Esophagus muscularis mucosa (tissue), 4 donors: Measurements from ENCODE around the gene RADIL.

Experiments
- CTCF ChIP-seq, 3 experiments: fragments of 200-600 bp in 2 of 3; fragments of 450-650 bp in 1 of 3; sonication (generic) in 2 of 3; IDR thresholded peaks; one replicate each; pipeline ENCODE4 v1.5.1; 2017 to 2019; ENCODE audit warnings: antibody characterized with exemption in 3 of 3, mild to moderate bottlenecking in 2 of 3, moderate library complexity in 1 of 3
- EP300 ChIP-seq: sonication (generic); formaldehyde crosslinking; IDR thresholded peaks from one replicate; pipeline ENCODE4 v1.6.1; 2017; ENCODE audit warnings: antibody characterized with exemption
- POLR2A ChIP-seq: fragments of 450-650 bp; IDR thresholded peaks from one replicate; pipeline ENCODE4 v1.6.1; 2017; ENCODE audit warnings: antibody characterized with exemption, moderate library complexity, mild to moderate bottlenecking, low read depth
- POLR2AphosphoS5 ChIP-seq, 2 donors: sonication (generic); formaldehyde crosslinking; IDR thresholded peaks; one replicate each; pipeline ENCODE4 v1.6.1; 2017; ENCODE audit warnings: antibody characterized with exemption in 2 of 2

GRCh38 chr7:4781366-4782069, 102.0 kb downstream of the RADIL start:
- no peak for TF ChIP-seq CTCF (IDR thresholded peaks at IDR 0.05)
- TF ChIP-seq POLR2A: no peak
- no peak for TF ChIP-seq EP300
- TF ChIP-seq POLR2AphosphoS5 (IDR thresholded peaks at IDR 0.05): no peak
